Vagina (tissue), 2 donors: ENCODE results near the gene MUC12.

Source experiments
- CTCF ChIP-seq, 3 experiments: fragments of 450-650 bp in 2 of 3; fragments of 200-600 bp in 1 of 3; sonication (generic) in 1 of 3; IDR thresholded peaks; one replicate each; pipeline ENCODE4 v1.5.1; 2017 to 2019; ENCODE audit warnings: antibody characterized with exemption in 3 of 3, mild to moderate bottlenecking in 2 of 3, moderate library complexity in 2 of 3
- POLR2A ChIP-seq, 2 donors: fragments of 450-650 bp; IDR thresholded peaks; one replicate each; pipeline ENCODE4 v1.6.1; 2017; ENCODE audit warnings: antibody characterized with exemption in 2 of 2, mild to moderate bottlenecking in 2 of 2, moderate library complexity in 2 of 2
- POLR2AphosphoS5 ChIP-seq, 2 donors: sonication (generic); formaldehyde crosslinking; IDR thresholded peaks; one replicate each; pipeline ENCODE4 v1.9.0; 2017; ENCODE audit warnings: antibody characterized with exemption in 2 of 2, mild to moderate bottlenecking in 2 of 2, low read depth in 1 of 2; ENCODE audit not compliant: insufficient read depth in 1 of 2

- no peak for TF ChIP-seq CTCF (IDR thresholded peaks at IDR 0.05)
- no peak for TF ChIP-seq POLR2A (IDR thresholded peaks at IDR 0.05)
- TF ChIP-seq POLR2AphosphoS5 (IDR thresholded peaks at IDR 0.05; ENCODE audit: insufficient read depth in 1 of 2, low read depth in 1 of 2) = no peak
Measured at GRCh38 chr7:100949227-100949932, 20.0 kb upstream of the MUC12 start, which contains the start of gene MUC3A.
